Thyroid gland (tissue), 4 donors: ENCODE measurements around the gene USP51.
"Not testable (repeated sequence)": the region's sequence is repeated elsewhere in the genome, so short reads cannot be mapped to it uniquely, and the experiment has no call there.

Experiments used
- CTCF ChIP-seq, 6 experiments: fragments of 200-600 bp in 3 of 6; fragments of 450-650 bp in 3 of 6; sonication (generic) in 3 of 6; IDR thresholded peaks; one replicate each; pipeline ENCODE4 v1.5.1; 2016 to 2019; ENCODE audit warnings: antibody characterized with exemption in 6 of 6, mild to moderate bottlenecking in 2 of 6, inconsistent platforms in 1 of 6, moderate library complexity in 1 of 6
- POLR2A ChIP-seq, 2 donors: fragments of 450-650 bp; IDR thresholded peaks; one replicate each; pipeline ENCODE4 v1.6.1; 2017; ENCODE audit warnings: antibody characterized with exemption in 2 of 2, mild to moderate bottlenecking in 2 of 2, moderate library complexity in 1 of 2

DNA sequence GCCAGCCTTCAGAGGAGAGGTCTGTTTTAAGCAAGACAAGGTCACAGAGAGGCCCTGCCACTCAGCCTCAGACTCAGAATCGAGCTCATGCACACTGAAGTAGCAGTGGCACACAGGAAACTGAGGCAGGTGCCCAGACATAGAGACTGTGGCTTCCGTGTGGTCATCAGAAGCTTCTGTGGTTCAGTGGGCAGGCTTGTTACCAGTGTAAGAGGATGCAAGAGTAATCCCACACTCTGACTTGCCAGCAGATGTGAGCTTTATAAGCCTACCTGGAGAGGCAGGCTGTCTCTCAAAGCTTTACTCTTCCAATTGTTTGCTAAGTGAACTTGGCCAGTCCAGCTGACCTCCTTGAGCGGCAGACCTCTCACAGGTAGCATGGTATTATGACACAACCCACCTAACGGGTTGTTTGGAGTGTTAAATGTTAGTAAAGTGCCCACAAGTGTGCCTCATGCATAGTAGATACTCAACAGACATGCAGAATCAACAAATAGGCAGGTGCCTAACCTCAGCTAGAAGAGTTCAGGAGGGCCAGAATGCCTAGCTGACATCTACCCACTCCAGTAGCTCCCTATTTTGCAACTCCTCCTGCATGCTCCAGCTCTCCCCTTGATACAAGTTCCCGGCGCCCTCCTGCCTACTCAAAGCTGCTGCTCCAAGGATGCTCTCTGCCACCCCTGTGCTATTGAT lies 23.5 kb upstream of the USP51 start:
- not testable (repeated sequence) for TF ChIP-seq CTCF, POLR2A (IDR thresholded peaks at IDR 0.05)
